Measurements from ENCODE around the gene HSPB6. TPM values are rescaled to one million over a fixed set of nuclear protein-coding genes. Genes with fewer than 3 reads are reported as not detected.

Gene HSPB6
- total RNA-seq, 1 experiment from 2014 or later = not detected

DNA sequence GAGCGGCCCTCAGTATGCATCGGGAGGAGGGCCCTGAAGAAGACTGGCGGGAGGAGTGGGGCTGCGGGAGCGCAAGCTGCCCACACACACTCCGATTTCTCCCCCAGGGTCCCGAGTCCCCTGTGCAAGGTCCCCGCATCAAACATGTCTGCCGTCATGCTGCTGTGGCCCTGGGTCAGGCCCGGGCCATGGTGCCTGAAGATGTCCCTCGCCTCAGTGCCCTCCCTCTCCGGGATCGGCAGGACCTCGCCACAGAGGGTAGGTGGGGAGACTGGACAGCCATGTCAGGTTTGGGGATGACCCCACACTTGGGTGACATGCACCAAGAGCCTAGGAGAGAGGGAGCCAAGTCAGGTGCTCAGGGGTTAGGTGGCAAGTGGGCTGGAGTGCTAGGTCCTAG lies 34.4 kb downstream of the HSPB6 start:
- in situ Hi-C loops (cut with HindIII; ENCODE audit: low sequenced_read_pairs) = no loop called here
- DNase-seq (ENCODE audit: low spot score) = no peak

DNA sequence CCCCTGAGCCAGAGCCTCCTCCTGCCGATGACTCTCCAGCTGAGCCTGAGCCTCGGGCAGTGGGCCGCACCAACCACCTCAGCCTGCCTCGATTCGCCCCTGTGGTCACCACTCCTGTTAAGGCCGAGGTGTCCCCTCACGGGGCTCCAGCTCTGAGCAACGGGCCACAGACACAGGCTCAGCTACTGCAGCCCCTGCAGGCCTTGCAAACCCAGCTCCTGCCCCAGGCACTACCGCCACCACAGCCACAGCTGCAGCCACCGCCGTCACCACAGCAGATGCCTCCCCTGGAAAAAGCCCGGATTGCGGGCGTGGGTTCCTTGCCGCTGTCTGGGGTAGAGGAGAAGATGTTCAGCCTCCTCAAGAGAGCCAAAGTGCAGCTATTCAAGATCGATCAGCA lies 35.5 kb downstream of the HSPB6 start:
- no peak for DNase-seq (ENCODE audit: low spot score)
- in situ Hi-C loops (cut with HindIII; ENCODE audit: low sequenced_read_pairs) = no loop called here

DNA sequence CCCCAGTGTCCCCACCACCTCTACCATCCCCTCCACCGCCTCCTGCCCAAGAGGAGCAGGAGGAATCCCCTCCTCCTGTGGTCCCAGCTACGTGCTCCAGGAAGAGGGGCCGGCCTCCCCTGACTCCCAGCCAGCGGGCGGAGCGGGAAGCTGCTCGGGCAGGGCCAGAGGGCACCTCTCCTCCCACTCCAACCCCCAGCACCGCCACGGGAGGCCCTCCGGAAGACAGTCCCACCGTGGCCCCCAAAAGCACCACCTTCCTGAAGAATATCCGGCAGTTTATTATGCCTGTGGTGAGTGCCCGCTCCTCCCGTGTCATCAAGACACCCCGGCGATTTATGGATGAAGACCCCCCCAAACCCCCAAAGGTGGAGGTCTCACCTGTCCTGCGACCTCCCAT lies 36.2 kb downstream of the HSPB6 start:
- in situ Hi-C loops (cut with HindIII; ENCODE audit: low sequenced_read_pairs) = no loop called here

DNA sequence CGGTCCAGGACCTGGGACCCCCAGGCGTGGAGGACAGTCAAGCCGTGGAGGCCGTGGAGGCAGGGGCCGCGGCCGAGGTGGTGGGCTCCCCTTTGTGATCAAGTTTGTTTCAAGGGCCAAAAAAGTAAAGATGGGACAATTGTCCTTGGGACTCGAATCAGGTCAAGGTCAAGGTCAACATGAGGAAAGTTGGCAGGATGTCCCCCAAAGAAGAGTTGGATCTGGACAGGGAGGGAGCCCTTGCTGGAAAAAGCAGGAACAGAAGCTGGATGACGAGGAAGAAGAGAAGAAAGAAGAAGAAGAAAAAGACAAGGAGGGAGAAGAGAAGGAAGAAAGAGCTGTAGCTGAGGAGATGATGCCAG lies 36.7 kb downstream of the HSPB6 start:
- no peak for DNase-seq (ENCODE audit: low spot score)
- in situ Hi-C loops (cut with HindIII; ENCODE audit: low sequenced_read_pairs) = no loop called here

More for the DNA sequence above, 36.2 kb downstream of the HSPB6 start:
- DNase-seq (ENCODE audit: low spot score) = no peak

DNA sequence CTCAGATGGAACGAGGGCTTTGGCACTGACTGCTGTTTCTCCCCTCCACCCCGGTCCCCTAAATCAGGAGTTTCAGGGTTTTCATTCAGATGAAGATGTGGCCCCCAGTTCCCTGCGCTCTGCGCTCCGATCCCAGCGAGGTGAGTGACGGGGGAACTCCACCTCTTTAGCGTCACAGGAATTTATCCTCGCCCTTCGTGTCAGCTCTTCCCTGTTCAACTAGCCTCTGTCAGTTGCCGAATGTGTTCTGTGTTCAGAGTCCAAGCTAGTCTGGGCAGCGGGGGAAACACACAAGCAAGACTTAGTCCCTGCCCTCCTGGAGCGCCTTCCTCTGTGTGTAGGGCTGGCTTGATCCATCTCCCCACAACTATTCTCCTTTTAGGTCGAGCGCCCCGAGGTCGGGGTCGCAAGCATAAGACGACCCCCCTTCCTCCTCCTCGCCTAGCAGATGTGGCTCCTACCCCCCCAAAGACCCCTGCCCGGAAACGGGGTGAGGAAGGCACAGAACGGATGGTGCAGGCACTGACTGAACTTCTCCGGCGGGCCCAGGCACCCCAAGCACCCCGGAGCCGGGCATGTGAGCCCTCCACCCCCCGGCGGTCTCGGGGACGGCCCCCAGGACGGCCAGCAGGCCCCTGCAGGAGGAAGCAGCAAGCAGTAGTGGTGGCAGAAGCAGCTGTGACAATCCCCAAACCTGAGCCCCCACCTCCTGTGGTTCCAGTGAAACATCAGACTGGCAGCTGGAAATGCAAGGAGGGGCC lies 37.2 kb downstream of the HSPB6 start:
- in situ Hi-C loops (cut with HindIII; ENCODE audit: low sequenced_read_pairs) = no loop called here
- DNase-seq (ENCODE audit: low spot score) = no peak

DNA sequence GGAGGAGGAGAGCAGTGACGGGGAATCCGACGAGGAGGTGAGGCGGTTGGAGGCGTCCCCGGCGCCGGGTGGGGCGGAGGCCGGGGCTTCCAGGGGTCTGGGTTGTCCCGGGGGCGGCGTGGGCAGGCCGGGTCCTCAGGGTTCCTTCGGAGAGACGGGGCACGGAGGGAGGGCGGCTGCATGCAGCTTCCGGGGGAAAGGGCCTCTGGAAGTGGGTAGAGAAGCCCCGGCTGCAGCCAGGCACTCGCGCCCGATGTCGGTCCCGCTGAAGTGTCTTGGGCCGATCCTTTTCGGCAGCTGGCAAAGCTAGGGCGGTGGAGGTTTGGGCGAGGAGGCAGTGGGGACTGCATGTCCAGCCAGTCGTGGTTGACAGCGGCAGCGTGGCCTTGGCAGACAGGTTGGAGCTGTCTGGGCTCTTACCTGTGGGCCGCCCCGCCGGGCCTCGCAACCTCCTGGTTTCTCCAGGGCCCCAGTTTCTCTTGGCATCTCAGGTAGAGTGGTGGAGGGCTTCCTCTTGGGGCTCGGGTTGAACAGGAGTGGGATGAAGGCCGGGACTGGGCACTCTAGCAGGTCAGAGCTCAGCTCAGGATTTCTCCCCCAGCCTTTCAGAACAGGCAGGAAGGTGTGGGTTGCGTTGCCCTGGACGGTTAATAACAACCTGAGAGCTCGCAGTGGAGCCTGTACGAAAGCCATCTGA lies 38.3 kb downstream of the HSPB6 start:
- DNase-seq (ENCODE audit: low spot score) = no peak
- in situ Hi-C loops (cut with HindIII; ENCODE audit: low sequenced_read_pairs) = no loop called here

- in situ Hi-C loops (cut with HindIII; ENCODE audit: low sequenced_read_pairs) = no loop called here
Observed at GRCh38 chr19:35717665-35718344, 39.0 kb downstream of the HSPB6 start, which contains the start of gene KMT2B. KMT2B (plus strand) TSS chr19:35718003; CDS start chr19:35718019, 16 bp downstream.

GRCh38 chr19:35716801-35717664 lies 39.8 kb downstream of the HSPB6 start:
- peak; percentile 96 for DNase-seq (ENCODE audit: low spot score)
- in situ Hi-C loops (cut with HindIII; ENCODE audit: low sequenced_read_pairs) = no loop called here

More at GRCh38 chr19:35717665-35718344, 39.0 kb downstream of the HSPB6 start, which contains the start of gene KMT2B:
- DNase-seq (ENCODE audit: low spot score) = no peak

DNA sequence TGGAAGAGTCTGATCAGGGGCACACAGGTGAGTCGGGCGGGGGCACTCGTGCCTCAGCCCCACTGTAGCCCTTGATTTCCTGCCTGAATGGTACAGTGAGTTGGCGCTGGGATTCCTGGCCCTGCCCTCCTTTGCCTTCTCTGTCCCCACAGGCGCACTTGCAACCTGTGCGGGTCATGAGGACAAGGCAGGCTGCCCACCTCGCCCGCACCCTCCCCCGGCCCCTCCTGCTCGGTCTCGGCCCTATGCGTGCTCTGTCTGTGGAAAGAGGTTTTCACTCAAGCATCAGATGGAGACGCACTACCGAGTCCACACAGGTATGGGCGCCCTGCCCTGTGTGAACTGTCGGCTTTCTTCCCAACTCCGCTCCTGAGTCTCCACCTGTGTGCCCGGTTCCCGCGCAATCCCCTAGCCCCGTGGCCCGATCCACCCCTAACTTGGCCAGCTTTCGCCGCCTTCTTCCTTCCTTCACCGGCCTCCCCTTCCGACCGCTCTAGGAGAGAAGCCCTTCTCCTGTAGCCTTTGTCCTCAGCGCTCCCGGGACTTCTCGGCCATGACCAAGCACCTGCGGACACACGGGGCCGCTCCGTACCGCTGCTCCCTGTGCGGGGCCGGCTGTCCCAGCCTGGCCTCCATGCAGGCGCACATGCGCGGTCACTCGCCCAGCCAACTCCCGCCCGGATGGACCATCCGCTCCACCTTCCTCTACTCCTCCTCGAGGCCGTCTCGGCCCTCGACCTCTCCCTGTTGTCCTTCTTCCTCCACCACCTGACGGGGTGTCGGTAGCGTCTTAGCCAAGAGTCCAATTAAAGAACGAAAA lies 40.6 kb downstream of the HSPB6 start:
- in situ Hi-C loops (cut with HindIII; ENCODE audit: low sequenced_read_pairs) = no loop called here
- peak; percentile 74 for DNase-seq (ENCODE audit: low spot score)

GRCh38 chr19:35715355-35715809 lies 41.4 kb downstream of the HSPB6 start:
- in situ Hi-C loops (cut with HindIII; ENCODE audit: low sequenced_read_pairs) = no loop called here
- no peak for DNase-seq (ENCODE audit: low spot score)

GRCh38 chr19:35714601-35715354 lies 42.1 kb downstream of the HSPB6 start:
- peak; percentile 36 for DNase-seq (ENCODE audit: low spot score)
- in situ Hi-C loops (cut with HindIII; ENCODE audit: low sequenced_read_pairs) = no loop called here

DNA sequence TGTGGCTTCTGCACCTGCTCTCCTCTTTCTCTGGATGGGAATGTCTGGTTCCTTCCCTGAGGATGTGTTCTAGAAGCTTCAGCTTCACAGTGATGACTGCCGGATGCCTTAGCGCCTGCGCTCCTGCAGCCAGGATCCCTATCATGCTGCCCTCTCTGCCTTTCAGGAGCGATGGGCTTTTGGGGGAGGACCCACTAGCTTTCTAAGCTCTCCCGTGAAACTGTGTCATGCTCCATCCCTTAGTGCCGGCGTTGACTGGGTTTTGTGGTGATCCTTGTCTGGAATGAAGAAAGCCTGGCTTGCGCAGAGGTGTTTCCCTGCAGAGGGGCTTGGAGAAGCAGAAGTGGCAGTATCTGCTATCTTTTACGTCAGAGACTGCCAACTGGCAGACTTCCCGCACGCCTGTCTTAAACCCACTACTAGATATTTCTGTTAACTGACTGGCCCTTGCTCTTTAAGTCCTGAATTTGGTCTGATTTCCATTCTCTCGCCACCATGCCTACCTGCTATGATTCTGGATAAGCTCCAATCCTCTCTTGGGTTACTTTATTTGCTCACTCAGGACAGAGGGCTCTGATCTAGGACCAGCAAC lies 42.8 kb downstream of the HSPB6 start:
- DNase-seq (ENCODE audit: low spot score) = peak; percentile 45
- in situ Hi-C loops (cut with HindIII; ENCODE audit: low sequenced_read_pairs) = no loop called here

DNA sequence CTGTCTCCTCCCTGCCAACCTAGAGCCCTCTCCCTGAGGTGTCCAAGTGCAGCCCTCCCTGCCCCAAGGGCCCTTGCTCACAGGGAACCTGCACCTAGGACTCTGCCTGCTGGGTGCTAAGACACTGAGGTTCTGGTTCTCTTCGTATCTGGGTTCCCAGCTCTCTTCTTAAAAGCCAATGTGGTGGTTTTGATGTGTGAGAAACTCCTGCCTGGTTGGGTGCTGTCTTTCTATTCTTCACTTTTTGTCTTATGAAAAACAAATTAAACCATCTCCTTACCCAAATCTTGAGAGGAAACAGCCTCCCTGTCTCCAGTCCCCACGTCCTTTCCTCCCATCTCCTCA lies 43.4 kb downstream of the HSPB6 start:
- no peak for DNase-seq (ENCODE audit: low spot score)
- in situ Hi-C loops (cut with HindIII; ENCODE audit: low sequenced_read_pairs) = no loop called here

GRCh38 chr19:35712567-35713505 lies 44.0 kb downstream of the HSPB6 start:
- DNase-seq (ENCODE audit: low spot score) = no peak
- in situ Hi-C loops (cut with HindIII; ENCODE audit: low sequenced_read_pairs) = no loop called here

DNA sequence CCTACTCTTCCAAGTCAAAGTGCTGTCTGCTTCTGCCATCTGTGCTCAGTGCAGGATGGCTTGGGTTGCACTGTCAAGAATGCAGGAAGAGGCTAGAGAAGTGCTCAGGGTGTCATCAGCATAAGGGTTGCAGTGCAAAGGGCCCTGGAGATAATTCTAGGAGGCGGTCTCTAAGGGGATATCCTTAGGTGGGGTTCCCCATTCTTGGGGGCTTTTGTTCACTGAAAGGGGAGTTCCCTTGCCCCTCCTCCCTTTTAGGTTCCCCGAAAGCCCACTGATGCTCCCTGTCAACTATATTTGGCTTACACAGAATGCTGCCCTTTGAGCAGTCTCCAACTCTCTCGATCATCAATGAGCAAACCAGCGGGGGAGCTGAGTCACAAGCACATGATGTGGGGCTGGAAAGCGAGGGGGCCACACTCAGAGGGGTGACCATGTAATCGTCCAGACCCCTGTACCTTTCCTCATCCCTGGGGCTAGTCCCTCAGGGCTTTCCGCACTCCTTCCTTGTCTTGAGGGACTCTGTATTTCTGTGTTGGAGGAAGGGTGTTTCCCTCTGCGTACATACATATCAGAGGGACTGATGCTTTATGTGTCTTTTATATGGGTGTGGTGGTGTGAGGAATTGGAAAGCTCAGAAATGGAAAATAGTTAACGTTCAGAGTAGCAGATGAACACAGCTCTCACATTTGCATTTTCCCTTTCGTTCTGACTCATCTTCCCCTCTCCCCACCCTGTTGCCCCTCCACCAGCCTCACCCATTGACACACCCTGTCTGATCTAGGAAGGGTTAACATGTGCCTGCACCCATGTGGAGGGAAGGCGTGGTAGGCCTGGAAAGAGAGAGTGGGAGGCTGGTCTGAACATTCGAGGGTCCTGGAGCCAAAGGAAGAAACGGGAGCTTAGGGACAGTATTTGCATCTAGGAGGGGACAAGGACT lies 45.8 kb downstream of the HSPB6 start:
- in situ Hi-C loops (cut with HindIII; ENCODE audit: low sequenced_read_pairs) = no loop called here
- no peak for DNase-seq (ENCODE audit: low spot score)

Measured in G401 (cell line).